HS-5 (cell line): Measurements from ENCODE around the gene C5AR2.
"Not testable (repeated sequence)": the region's sequence is repeated elsewhere in the genome, so short reads cannot be mapped to it uniquely, and the experiment has no call there.

ENCODE experiments used
- DNase-seq: peaks from one replicate; pipeline ENCODE4 v3.0.0-alpha.2; 2012; ENCODE audit warnings: low read depth

The C5AR2 gene

GRCh38 chr19:47331931-47332547 is at the start of gene C5AR2:
TSS of gene C5AR2 (plus strand) at chr19:47332175. CDS start at chr19:47340800, 8,625 bp downstream.
- DNase-seq = no peak

- DNase-seq = no peak
These were observed 48.4 kb upstream of the C5AR2 start for GRCh38 chr19:47283405-47284059.

- peak; percentile 57 for DNase-seq
These were observed 47.6 kb upstream of the C5AR2 start for GRCh38 chr19:47284324-47284899.

- no peak for DNase-seq
These were observed 35.9 kb upstream of the C5AR2 start for GRCh38 chr19:47296036-47296435.

GRCh38 chr19:47300867-47301266 is 31.1 kb upstream of the C5AR2 start:
- DNase-seq = not testable (repeated sequence)

GRCh38 chr19:47302249-47302648 is 29.7 kb upstream of the C5AR2 start:
- no peak for DNase-seq

GRCh38 chr19:47303966-47304365 is 28.0 kb upstream of the C5AR2 start:
- no peak for DNase-seq

- DNase-seq = peak; percentile 79
These were observed 26.6 kb upstream of the C5AR2 start for GRCh38 chr19:47305309-47305751.

GRCh38 chr19:47306303-47306702 is 25.7 kb upstream of the C5AR2 start:
- DNase-seq = no peak

- no peak for DNase-seq
These were observed 22.9 kb upstream of the C5AR2 start for GRCh38 chr19:47309038-47309437.

GRCh38 chr19:47309608-47310007 is 22.4 kb upstream of the C5AR2 start, which contains the start of gene C5AR1:
TSS of gene C5AR1 (plus strand) at chr19:47309861. CDS start at chr19:47309896, 35 bp downstream.
- no peak for DNase-seq

GRCh38 chr19:47310323-47310722 is 21.7 kb upstream of the C5AR2 start:
- no peak for DNase-seq

- DNase-seq = no peak
These were observed 21.2 kb upstream of the C5AR2 start for GRCh38 chr19:47310819-47311218.

GRCh38 chr19:47312366-47313006 is 19.5 kb upstream of the C5AR2 start:
- DNase-seq = no peak

- DNase-seq = no peak
These were observed 18.1 kb upstream of the C5AR2 start for GRCh38 chr19:47313754-47314295.

GRCh38 chr19:47315125-47315821 is 16.7 kb upstream of the C5AR2 start:
- peak; percentile 93 for DNase-seq

GRCh38 chr19:47316513-47316912 is 15.5 kb upstream of the C5AR2 start:
- no peak for DNase-seq

- DNase-seq = no peak
These were observed 11.8 kb upstream of the C5AR2 start for GRCh38 chr19:47319923-47320871.

GRCh38 chr19:47321630-47322029 is 10.3 kb upstream of the C5AR2 start:
- DNase-seq = no peak

- no peak for DNase-seq
These were observed 9.9 kb upstream of the C5AR2 start for GRCh38 chr19:47322058-47322457.

GRCh38 chr19:47323409-47323808 is 8.6 kb upstream of the C5AR2 start:
- DNase-seq = no peak
